ENCODE data around the gene NCAM2. TPM values are rescaled to one million over a fixed set of nuclear protein-coding genes. Genes with fewer than 3 reads are reported as not detected.

Gene NCAM2
- total and polyA plus RNA-seq, 2 experiments from 2014 or later = 0.36 to 0.83 TPM

- Histone ChIP-seq H3F3A (replicated peaks; ENCODE audit: low read depth) (no peaks in the 10 kb centered on the region), H4K20me1 (replicated peaks; ENCODE audit: insufficient read depth) (no peaks in the 10 kb centered on the region)
Measured at GRCh38 chr21:21345296-21345695, 347.1 kb downstream of the NCAM2 start.

More at GRCh38 chr21:21345296-21345695, 347.1 kb downstream of the NCAM2 start:
- Histone ChIP-seq H3K27ac (ENCODE audit: low read depth) (no peak overlapping the region), H3K4me1 (ENCODE audit: insufficient read depth) (no peaks in the 10 kb centered on the region), H3K27me3 (ENCODE audit: insufficient read depth) (no peaks in the 10 kb centered on the region), H3K36me3 (ENCODE audit: insufficient read depth) (no peaks in the 10 kb centered on the region), H3K4me3 (no peak overlapping the region), H3K4me2 (no peak overlapping the region), H3K9me2 (ENCODE audit: insufficient read depth) (no peaks in the 10 kb centered on the region; the same call in 1 of the 2 replicates), H3K79me2 (replicated peaks; ENCODE audit: insufficient read depth) (no peaks in the 10 kb centered on the region), H2AFZ (no peak overlapping the region)
- Mint-ChIP-seq H3K27me3 (ENCODE audit: insufficient read depth, low read depth, poor library complexity) (no peaks in the 10 kb centered on the region), H3K27ac (no peak overlapping the region), H3K9me3 (peaks cover 15% of the 10 kb centered on the region), H3K36me3 (ENCODE audit: low read depth) (peaks cover 3% of the 10 kb centered on the region; the same call in 1 of the 3 replicates), H3K4me1 (no peaks in the 10 kb centered on the region), H3K4me3 (no peak overlapping the region)
- TF ChIP-seq NANOG (IDR thresholded peaks at IDR 0.05; ENCODE audit: borderline replicate concordance) = no peak
- no peak for TF ChIP-seq JUNB (IDR thresholded peaks at IDR 0.05; ENCODE audit: unreplicated experiment)
- no peak for TF ChIP-seq ZNF462 (CRISPR knock-in tag; IDR thresholded peaks at IDR 0.05)
- no peak for TF ChIP-seq EZH2phosphoT487 (IDR thresholded peaks at IDR 0.05; ENCODE audit: unreplicated experiment)
- TF ChIP-seq POLR2AphosphoS5 (IDR thresholded peaks at IDR 0.05; ENCODE audit: low read depth) = no peak
- TF ChIP-seq CTCF (conservative IDR thresholded peaks at IDR 0.05; ENCODE audit: low read depth in 2 of 2) = no peak
- no peak for TF ChIP-seq EZH2 (IDR thresholded peaks at IDR 0.05; ENCODE audit: low read depth, unreplicated experiment)
- no peak for TF ChIP-seq ZNF331 (CRISPR knock-in tag; IDR thresholded peaks at IDR 0.05; ENCODE audit: low read depth)
- no peak for TF ChIP-seq STAT1 (IDR thresholded peaks at IDR 0.05; ENCODE audit: unreplicated experiment)
- DNase-seq (ENCODE audit: low spot score) (no peak), ATAC-seq (no peak)

Measured in GM23338 (cell line).